PFSK-1 (cell line): Measurements from ENCODE around the gene SORCS1.

Experiments
- FOXP2 ChIP-seq: optimal IDR thresholded peaks from 2 replicates; pipeline ENCODE3; 2011; ENCODE audit warnings: borderline replicate concordance, control low read depth, inconsistent platforms; ENCODE audit not compliant: insufficient read depth; ENCODE audit errors: extremely low read length, extremely low read depth
- POLR2AphosphoS5 ChIP-seq: IDR thresholded peaks from 2 replicates; pipeline ENCODE4 v1.6.1; 2012; ENCODE audit warnings: low read depth, mild to moderate bottlenecking, control low read depth, low read length, moderate library complexity
- SIN3A ChIP-seq: IDR thresholded peaks from 2 replicates; pipeline ENCODE4 v1.6.1; 2012; ENCODE audit warnings: mild to moderate bottlenecking, low read length, moderate library complexity, borderline replicate concordance; ENCODE audit not compliant: insufficient read depth
- TAF1 ChIP-seq: IDR thresholded peaks from 2 replicates; pipeline ENCODE4 v1.6.1; 2012; ENCODE audit warnings: low read length, control low read depth, borderline replicate concordance; ENCODE audit not compliant: insufficient read depth
- TF ChIP-seq, protein P1 (sequence below), 2 experiments: IDR thresholded peaks; 2 replicates each; pipeline versions ENCODE4 v1.6.1 to v1.8.0; 2011 to 2012; ENCODE audit warnings: low read depth in 2 of 2, low read length in 2 of 2, control low read depth in 1 of 2, inconsistent platforms in 1 of 2, mild to moderate bottlenecking in 1 of 2, moderate library complexity in 1 of 2; ENCODE audit not compliant: insufficient read depth in 1 of 2

Gene SORCS1

DNA sequence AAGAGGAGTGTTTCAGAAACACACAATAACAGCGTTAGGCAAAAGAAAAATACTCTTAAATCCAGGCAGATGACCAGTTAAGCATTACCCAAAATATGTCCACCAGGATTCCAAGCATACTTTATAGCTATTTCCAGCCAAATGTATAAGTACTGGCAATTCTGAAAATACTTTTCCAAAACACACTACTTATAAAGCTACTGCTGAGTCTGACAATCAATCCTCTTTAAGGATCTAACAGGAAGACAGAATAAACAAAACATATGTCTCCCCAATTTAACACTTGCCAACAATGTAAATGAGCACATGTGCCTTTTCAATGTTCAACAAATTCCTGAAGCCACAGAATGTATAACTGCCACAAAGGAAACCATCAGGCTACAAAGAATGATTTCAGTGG, 370.9 kb downstream of the SORCS1 start:
- TF ChIP-seq FOXP2 (no peak), TAF1 (no peak), SIN3A (no peak), POLR2AphosphoS5 (no peak)
- TF ChIP-seq, protein P1, sequence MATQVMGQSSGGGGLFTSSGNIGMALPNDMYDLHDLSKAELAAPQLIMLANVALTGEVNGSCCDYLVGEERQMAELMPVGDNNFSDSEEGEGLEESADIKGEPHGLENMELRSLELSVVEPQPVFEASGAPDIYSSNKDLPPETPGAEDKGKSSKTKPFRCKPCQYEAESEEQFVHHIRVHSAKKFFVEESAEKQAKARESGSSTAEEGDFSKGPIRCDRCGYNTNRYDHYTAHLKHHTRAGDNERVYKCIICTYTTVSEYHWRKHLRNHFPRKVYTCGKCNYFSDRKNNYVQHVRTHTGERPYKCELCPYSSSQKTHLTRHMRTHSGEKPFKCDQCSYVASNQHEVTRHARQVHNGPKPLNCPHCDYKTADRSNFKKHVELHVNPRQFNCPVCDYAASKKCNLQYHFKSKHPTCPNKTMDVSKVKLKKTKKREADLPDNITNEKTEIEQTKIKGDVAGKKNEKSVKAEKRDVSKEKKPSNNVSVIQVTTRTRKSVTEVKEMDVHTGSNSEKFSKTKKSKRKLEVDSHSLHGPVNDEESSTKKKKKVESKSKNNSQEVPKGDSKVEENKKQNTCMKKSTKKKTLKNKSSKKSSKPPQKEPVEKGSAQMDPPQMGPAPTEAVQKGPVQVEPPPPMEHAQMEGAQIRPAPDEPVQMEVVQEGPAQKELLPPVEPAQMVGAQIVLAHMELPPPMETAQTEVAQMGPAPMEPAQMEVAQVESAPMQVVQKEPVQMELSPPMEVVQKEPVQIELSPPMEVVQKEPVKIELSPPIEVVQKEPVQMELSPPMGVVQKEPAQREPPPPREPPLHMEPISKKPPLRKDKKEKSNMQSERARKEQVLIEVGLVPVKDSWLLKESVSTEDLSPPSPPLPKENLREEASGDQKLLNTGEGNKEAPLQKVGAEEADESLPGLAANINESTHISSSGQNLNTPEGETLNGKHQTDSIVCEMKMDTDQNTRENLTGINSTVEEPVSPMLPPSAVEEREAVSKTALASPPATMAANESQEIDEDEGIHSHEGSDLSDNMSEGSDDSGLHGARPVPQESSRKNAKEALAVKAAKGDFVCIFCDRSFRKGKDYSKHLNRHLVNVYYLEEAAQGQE (IDR thresholded peaks at IDR 0.05; ENCODE audit: insufficient read depth in 1 of 2, low read depth in 2 of 2, low read length in 2 of 2), result no peak

DNA sequence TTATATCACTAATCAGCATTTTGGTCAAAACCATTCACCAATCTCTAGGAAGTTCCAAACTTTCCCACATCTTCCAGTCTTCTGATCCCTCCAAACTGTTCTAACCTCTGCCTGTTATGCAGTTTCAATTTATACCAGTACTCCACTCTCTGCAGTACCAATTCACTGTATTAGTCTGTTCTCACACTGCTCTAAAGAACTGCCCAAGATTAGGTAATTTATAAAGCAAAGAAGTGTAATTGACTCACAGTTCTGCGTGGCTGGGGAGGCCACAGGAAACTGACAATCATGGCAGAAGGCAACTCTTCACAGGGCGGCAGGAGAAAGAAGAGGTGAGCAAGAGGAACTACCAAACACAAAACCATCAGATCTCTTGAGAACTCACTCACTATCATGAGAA, 374.9 kb downstream of the SORCS1 start:
- TF ChIP-seq POLR2AphosphoS5 (no peak), SIN3A (no peak), TAF1 (no peak), FOXP2 (no peak)
- TF ChIP-seq, protein P1 (IDR thresholded peaks at IDR 0.05; ENCODE audit: insufficient read depth in 1 of 2, low read depth in 2 of 2, low read length in 2 of 2), result no peak

DNA sequence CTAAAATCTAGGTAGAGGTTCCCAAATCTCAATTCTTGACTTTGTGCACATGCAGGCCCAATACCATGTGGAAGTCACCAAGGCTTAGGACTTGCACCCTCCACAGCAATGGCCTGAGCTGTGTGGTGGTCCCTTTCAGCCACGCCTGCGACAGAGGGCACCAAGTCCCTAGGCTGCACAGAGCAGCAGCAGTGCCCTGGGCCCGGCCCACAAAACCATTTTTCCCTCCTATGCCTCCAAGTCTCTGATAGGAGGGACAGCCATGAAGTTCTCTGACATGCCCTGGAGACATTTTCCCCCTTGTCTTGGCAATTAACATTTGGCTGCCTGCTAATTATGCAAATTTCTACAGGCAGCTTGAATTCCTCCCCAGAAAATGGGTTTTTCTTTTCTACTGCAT, 375.5 kb downstream of the SORCS1 start:
- TF ChIP-seq FOXP2 (no peak), SIN3A (no peak), POLR2AphosphoS5 (no peak), TAF1 (no peak)
- TF ChIP-seq, protein P1 (IDR thresholded peaks at IDR 0.05; ENCODE audit: insufficient read depth in 1 of 2, low read depth in 2 of 2, low read length in 2 of 2), result no peak

DNA sequence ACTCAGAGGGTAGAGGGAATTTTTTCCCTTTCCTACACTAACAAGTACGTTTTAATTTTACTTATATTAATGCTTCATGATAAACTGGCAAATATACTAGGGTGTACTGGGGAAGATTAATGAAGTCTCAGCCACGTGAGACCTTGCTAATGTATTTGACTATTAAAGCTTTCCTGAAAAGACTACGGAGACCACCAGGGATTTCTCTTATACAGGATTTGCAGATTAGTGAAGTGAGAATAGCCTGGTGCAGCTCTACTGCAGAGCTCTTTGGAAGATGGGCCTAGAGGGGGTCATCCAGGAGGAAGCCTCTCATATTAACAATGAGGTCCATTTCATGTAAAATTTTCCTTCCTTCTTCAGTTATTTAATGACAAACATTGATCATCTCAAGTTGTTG, 379.0 kb downstream of the SORCS1 start:
- TF ChIP-seq, protein P1 (IDR thresholded peaks at IDR 0.05; ENCODE audit: insufficient read depth in 1 of 2, low read depth in 2 of 2, low read length in 2 of 2), result no peak
- TF ChIP-seq SIN3A (no peak), FOXP2 (no peak), POLR2AphosphoS5 (no peak), TAF1 (no peak)

DNA sequence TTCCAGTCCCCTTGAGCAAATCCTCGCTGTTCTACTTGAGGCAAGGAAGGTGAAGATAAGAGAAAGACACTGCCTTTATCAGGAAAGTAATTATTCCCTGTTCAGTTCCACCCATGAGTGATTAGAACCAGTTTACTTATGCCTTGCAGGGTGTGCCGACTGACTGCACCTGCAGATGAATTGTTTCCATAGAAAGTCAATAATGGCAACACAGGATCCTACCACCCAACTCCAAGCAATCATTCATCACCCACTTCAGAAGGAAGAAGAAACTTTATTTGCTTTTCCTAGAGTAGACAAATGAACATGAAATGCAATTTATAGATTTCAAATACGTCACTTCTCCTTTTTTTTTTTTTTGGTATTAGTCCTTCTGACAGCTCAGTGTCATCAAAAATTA, 383.9 kb downstream of the SORCS1 start:
- TF ChIP-seq, protein P1 (IDR thresholded peaks at IDR 0.05; ENCODE audit: insufficient read depth in 1 of 2, low read depth in 2 of 2, low read length in 2 of 2), result no peak
- no peak for TF ChIP-seq POLR2AphosphoS5
- TF ChIP-seq SIN3A, result no peak
- TF ChIP-seq FOXP2, result no peak
- TF ChIP-seq TAF1, result no peak
